Heart left ventricle (tissue), 16 donors: Measurements from ENCODE around the gene UBR3. TPM values are rescaled to one million over a fixed set of nuclear protein-coding genes. Genes with fewer than 3 reads are reported as not detected.

Source experiments
- ATAC-seq, 4 donors: fragments of 200-7000 bp; cut with Tn5 transposase; one replicate each; pipeline ENCODE4 v1.9.1; 2020 to 2022; ENCODE audit warnings: moderate library complexity in 4 of 4, mild to moderate bottlenecking in 3 of 4, moderate number of reproducible peaks in 1 of 4
- DNase-seq, 5 donors: peaks; one replicate each; pipeline ENCODE4 v3.0.0-alpha.2; 2020
- H3K27ac ChIP-seq, 12 donors: fragments of 200-600 bp; sonication (generic) in 4 of 12; one replicate each; pipeline versions ENCODE4 v1.5.0 to v1.8.0; 2016 to 2022; ENCODE audit warnings: mild to moderate bottlenecking in 2 of 12
- H3K27me3 ChIP-seq, 9 donors: fragments of 200-600 bp; sonication (generic) in 2 of 9; one replicate each; pipeline versions ENCODE4 v1.5.1 to v1.8.0; 2016 to 2022; ENCODE audit warnings: mild to moderate bottlenecking in 3 of 9
- H3K36me3 ChIP-seq, 9 donors: fragments of 200-600 bp; sonication (generic) in 2 of 9; one replicate each; pipeline versions ENCODE4 v1.5.0 to v1.8.0; 2018 to 2022; ENCODE audit warnings: mild to moderate bottlenecking in 2 of 9
- H3K4me1 ChIP-seq, 12 donors: fragments of 200-600 bp; sonication (generic) in 4 of 12; one replicate each; pipeline versions ENCODE4 v1.5.0 to v1.8.0; 2016 to 2022; ENCODE audit warnings: mild to moderate bottlenecking in 3 of 12
- H3K4me3 ChIP-seq, 12 donors: fragments of 200-600 bp; sonication (generic) in 4 of 12; one replicate each; pipeline versions ENCODE4 v1.5.0 to v1.8.0; 2017 to 2022; ENCODE audit warnings: mild to moderate bottlenecking in 9 of 12, moderate library complexity in 4 of 12
- H3K9me3 ChIP-seq, 12 donors: fragments of 200-600 bp; sonication (generic) in 4 of 12; one replicate each; pipeline versions ENCODE4 v1.5.0 to v1.8.0; 2016 to 2022; ENCODE audit warnings: mild to moderate bottlenecking in 1 of 12
- CTCF ChIP-seq, 12 donors: fragments of 200-600 bp; sonication (generic) in 4 of 12; IDR thresholded peaks; one replicate each; pipeline versions ENCODE4 v1.5.0 to v1.8.0; 2018 to 2022; ENCODE audit warnings: antibody characterized with exemption in 12 of 12, mild to moderate bottlenecking in 5 of 12
- POLR2A ChIP-seq, 2 donors: fragments of 450-650 bp; IDR thresholded peaks; one replicate each; pipeline ENCODE4 v1.6.1; 2017; ENCODE audit warnings: antibody characterized with exemption in 2 of 2, mild to moderate bottlenecking in 2 of 2, moderate library complexity in 2 of 2
- WGBS, 4 donors: extraction: QIAGEN DNeasy Blood & Tissue Kit in 2 of 4; methylation state at CpG; one replicate each; pipeline versions ENCODE4 v1.1.5 to v1.1.7; 2013 to 2018; 5-methylcytosine and 5-hydroxymethylcytosine counted together
- intact Hi-C, 10 donors: fragments of 100-400 bp; cut with DNase I; formaldehyde crosslinking; loops; one replicate each; pipeline versions ENCODE4 v1.11.1 to v1.14.2; 2022
- polyA plus RNA-seq, 2 donors: library from polyadenylated mRNA; stranded (reverse); fragments of 200-250 nt; gene quantifications; one replicate each; pipeline ENCODE4 v1.2.3, GENCODE V29; 2013
- total RNA-seq, 9 donors: library from RNA; depleted of rRNA in 2 of 9; stranded (reverse); fragments of >200 nt in 2 of 9; fragmentation: NEBNext Ultra II Directional in 3 of 9; extraction: Animal tissue kit (Norgen Biotek cat#: 25700) in 3 of 9; gene quantifications; one replicate each; pipeline versions ENCODE4 v1.1.0 to v1.2.4, GENCODE V29; 2016 to 2023
- donor health status: ischemic (EF 13 %, LVEDD 7.1; RV severe dilation, severe dysfunction).
- donor health status: healthy with polysubstance abuse.
- donor health status: DM: no; HTN: yes; CAD: no.
- donor health status: DM: no; HTN: no; CAD: no.
- donor health status: ischemic (EF 25% LVEDD 6.9; RV normal size, moderate dysfunction).
- donor health status: ischemic (EF 25% LVEDD 5.7; RV mildly dilated, moderate dysfunction).
- donor health status: healthy.
- donor health status: DM: yes; HTN: yes; CAD: no.
- donor health status: ischemic (EF 35%, LVEDD 5.7; RV mildly dilated, moderate dysfunction).
- donor health status: nonischemic (EF 11% LVEDD 7.7; RV severe dilation, severe dysfunction).
- donor health status: DM: yes; HTN: yes; CAD: no.
- donor health status: PGD.
- donor health status: ischemic (EF 29% LVEDD 5.4; RV normal size, mild dysfunction).
- donor health status: nonischemic (EF 23%, LVEDD 6.1; RV moderate dilation, normal function).

UBR3 gene
- total and polyA plus RNA-seq, 11 donors, result 34.8 to 137 (median 106) TPM

- TF ChIP-seq POLR2A (IDR thresholded peaks at IDR 0.05) (peak in 1 of 2 donors; percentile 60), CTCF (IDR thresholded peaks at IDR 0.05) (no peak)
- Histone ChIP-seq H3K27me3 (no peaks in the 10 kb centered on the region), H3K36me3 (peaks cover 0 to 4% (median 0%) of the 10 kb centered on the region in 9 donors), H3K9me3 (no peaks in the 10 kb centered on the region), H3K27ac (peak overlapping the region; percentile 87 to 96 (median 92)), H3K4me1 (peaks cover 0 to 68% (median 47%) of the 10 kb centered on the region in 12 donors), H3K4me3 (peak overlapping the region; percentile 76 to 98 (median 92))
- DNase-seq, result peak in 4 of 5 donors; percentile 53 to 68 (median 58)
- peak; percentile 57 to 77 (median 64) for ATAC-seq
- whole genome bisulfite sequencing, 4 donors, result 0 to 2% (median 1%) methylated on average over 13 of the region's 13 CpGs
- intact Hi-C loops, result loop anchor here in 5 of 10 donors (5.0 to 10.0 kb wide), 3 partner anchors 47 to 99 kb away; no protein-coding TSS in a partner anchor
These were observed 1.0 kb downstream of the UBR3 start for GRCh38 chr2:169828141-169828811.

- Histone ChIP-seq H3K4me3 (no peak overlapping the region), H3K27ac (no peak overlapping the region), H3K4me1 (peaks cover under 1 to 87% (median 44%) of the 10 kb centered on the region in 12 donors), H3K27me3 (no peaks in the 10 kb centered on the region), H3K9me3 (no peaks in the 10 kb centered on the region), H3K36me3 (peaks cover 0 to 4% (median 0%) of the 10 kb centered on the region in 9 donors)
- ATAC-seq (no peak), DNase-seq (no peak)
- 45 to 57% (median 47%) methylated on average over 1 of the region's 1 CpG for WGBS, 4 donors
- intact Hi-C loops, result loop anchor here in 1 of 10 donors (5.0 kb wide), 1 partner anchor 33 kb away; no protein-coding TSS in a partner anchor
- TF ChIP-seq CTCF (IDR thresholded peaks at IDR 0.05) (no peak), POLR2A (IDR thresholded peaks at IDR 0.05) (no peak)
These were observed 7.1 kb downstream of the UBR3 start for GRCh38 chr2:169834401-169834800.

- Histone ChIP-seq H3K4me1 (peaks cover 6 to 68% (median 36%) of the 10 kb centered on the region in 12 donors), H3K27ac (peak overlapping the region in 8 of 12 donors; percentile 22 to 63 (median 50)), H3K27me3 (no peaks in the 10 kb centered on the region), H3K4me3 (no peak overlapping the region), H3K36me3 (peaks cover 0 to 9% (median 0%) of the 10 kb centered on the region in 9 donors), H3K9me3 (no peaks in the 10 kb centered on the region)
- no peak for TF ChIP-seq CTCF (IDR thresholded peaks at IDR 0.05)
- TF ChIP-seq POLR2A (IDR thresholded peaks at IDR 0.05), result no peak
- intact Hi-C loops, result no loop called here
- DNase-seq (no peak), ATAC-seq (peak; percentile 66 to 76 (median 69))
- 68 to 78% (median 72%) methylated on average over 2 of the region's 2 CpGs for WGBS, 4 donors
These were observed 11.7 kb downstream of the UBR3 start for GRCh38 chr2:169838743-169839489.
